Neuron (in vitro differentiated cells): ENCODE measurements around the gene TPX2.
"Not testable (repeated sequence)": the region's sequence is repeated elsewhere in the genome, so short reads cannot be mapped to it uniquely, and the experiment has no call there.

ENCODE experiments used
- H2AFZ ChIP-seq: one replicate; pipeline ENCODE4 v1.6.1; 2013; ENCODE audit warnings: low read depth, mild to moderate bottlenecking, inconsistent platforms, low read length, moderate library complexity
- H3K27me3 ChIP-seq: one replicate; pipeline ENCODE4 v1.6.1; 2013; ENCODE audit warnings: low read length; ENCODE audit not compliant: insufficient read depth
- H3K36me3 ChIP-seq: one replicate; pipeline ENCODE4 v1.6.1; 2013; ENCODE audit warnings: low read length; ENCODE audit not compliant: insufficient read depth
- H3K4me1 ChIP-seq: one replicate; pipeline ENCODE4 v1.6.1; 2013; ENCODE audit warnings: low read length; ENCODE audit not compliant: insufficient read depth
- H3K4me3 ChIP-seq: 2 replicates; pipeline ENCODE4 v1.5.1; 2013; ENCODE audit warnings: mild to moderate bottlenecking, low read length, moderate library complexity
- H3K9me3 ChIP-seq: one replicate; pipeline ENCODE4 v1.6.1; 2013; ENCODE audit warnings: low read length

Gene TPX2

GRCh38 chr20:31720486-31721407 lies 18.3 kb upstream of the TPX2 start:
- peaks cover 38% of the 10 kb centered on the region for H3K4me1 ChIP-seq
- peaks cover 2% of the 10 kb centered on the region for H3K9me3 ChIP-seq
- no peaks in the 10 kb centered on the region for H3K27me3 ChIP-seq
- peak overlapping the region; percentile 66 for H3K4me3 ChIP-seq
- H2AFZ ChIP-seq: no peak overlapping the region
- peaks cover 34% of the 10 kb centered on the region for H3K36me3 ChIP-seq

GRCh38 chr20:31721408-31722256 lies 17.5 kb upstream of the TPX2 start:
- Histone ChIP-seq H2AFZ (no peak overlapping the region), H3K4me3 (peak overlapping the region; percentile 66), H3K4me1 (peaks cover 38% of the 10 kb centered on the region), H3K36me3 (peaks cover 32% of the 10 kb centered on the region), H3K9me3 (peaks cover 2% of the 10 kb centered on the region), H3K27me3 (no peaks in the 10 kb centered on the region)

GRCh38 chr20:31722257-31723068 lies 16.6 kb upstream of the TPX2 start, which contains the start of gene BCL2L1:
Gene BCL2L1, minus strand, starts transcription at chr20:31722868. Its CDS starts 650 bp downstream, at chr20:31722218.
- Histone ChIP-seq H3K4me3 (peak within 1 kb of the TSS; percentile 66), H3K36me3 (peaks cover 31% of the 10 kb centered on the region), H3K27me3 (no peaks in the 10 kb centered on the region), H3K9me3 (peaks cover 2% of the 10 kb centered on the region), H2AFZ (peak within 1 kb of the TSS; percentile 78), H3K4me1 (peaks cover 40% of the 10 kb centered on the region)

GRCh38 chr20:31723069-31723318 lies 16.1 kb upstream of the TPX2 start:
- Histone ChIP-seq H3K4me1 (peaks cover 36% of the 10 kb centered on the region), H3K4me3 (peak overlapping the region; percentile 66), H3K9me3 (peaks cover 2% of the 10 kb centered on the region), H2AFZ (peak overlapping the region; percentile 78), H3K36me3 (peaks cover 25% of the 10 kb centered on the region), H3K27me3 (no peaks in the 10 kb centered on the region)

GRCh38 chr20:31723319-31724078 lies 15.6 kb upstream of the TPX2 start:
- peaks cover 4% of the 10 kb centered on the region for H3K9me3 ChIP-seq
- H3K27me3 ChIP-seq: no peaks in the 10 kb centered on the region
- peaks cover 34% of the 10 kb centered on the region for H3K4me1 ChIP-seq
- peak overlapping the region; percentile 66 for H3K4me3 ChIP-seq
- peaks cover 24% of the 10 kb centered on the region for H3K36me3 ChIP-seq
- peak overlapping the region; percentile 78 for H2AFZ ChIP-seq

- no peak overlapping the region for H2AFZ ChIP-seq
- H3K27me3 ChIP-seq: no peaks in the 10 kb centered on the region
- no peak overlapping the region for H3K4me3 ChIP-seq
- peaks cover 2% of the 10 kb centered on the region for H3K4me1 ChIP-seq
- H3K36me3 ChIP-seq: no peaks in the 10 kb centered on the region
- H3K9me3 ChIP-seq: peaks cover 1% of the 10 kb centered on the region
Observed at GRCh38 chr20:31731321-31731717, 7.8 kb upstream of the TPX2 start.

GRCh38 chr20:31739550-31739977 lies 474 bp downstream of the TPX2 start:
- Histone ChIP-seq H2AFZ (peak overlapping the region; percentile 42), H3K4me3 (peak overlapping the region; percentile 75), H3K27me3 (no peaks in the 10 kb centered on the region), H3K9me3 (no peaks in the 10 kb centered on the region), H3K4me1 (peaks cover 17% of the 10 kb centered on the region), H3K36me3 (peaks cover 10% of the 10 kb centered on the region)

GRCh38 chr20:31740208-31740607 lies 1.1 kb downstream of the TPX2 start:
- Histone ChIP-seq H3K4me1 (peaks cover 17% of the 10 kb centered on the region), H3K27me3 (no peaks in the 10 kb centered on the region), H3K9me3 (no peaks in the 10 kb centered on the region), H2AFZ (no peak overlapping the region), H3K36me3 (peaks cover 16% of the 10 kb centered on the region), H3K4me3 (peak overlapping the region; percentile 75)

GRCh38 chr20:31740656-31741323 lies 1.7 kb downstream of the TPX2 start:
- peaks cover 17% of the 10 kb centered on the region for H3K36me3 ChIP-seq
- no peaks in the 10 kb centered on the region for H3K9me3 ChIP-seq
- peak overlapping the region; percentile 75 for H3K4me3 ChIP-seq
- no peak overlapping the region for H2AFZ ChIP-seq
- peaks cover 17% of the 10 kb centered on the region for H3K4me1 ChIP-seq
- H3K27me3 ChIP-seq: no peaks in the 10 kb centered on the region

- Histone ChIP-seq H3K36me3 (peaks cover 32% of the 10 kb centered on the region), H3K9me3 (no peaks in the 10 kb centered on the region), H3K27me3 (no peaks in the 10 kb centered on the region), H2AFZ (no peak overlapping the region), H3K4me1 (peaks cover 1% of the 10 kb centered on the region), H3K4me3 (no peak overlapping the region)
Observed at GRCh38 chr20:31746068-31746878, 7.2 kb downstream of the TPX2 start.

GRCh38 chr20:31747028-31747427 lies 7.9 kb downstream of the TPX2 start:
- H3K27me3 ChIP-seq, H3K4me3 ChIP-seq, H3K4me1 ChIP-seq, H3K9me3 ChIP-seq, H2AFZ ChIP-seq: not testable (repeated sequence)
- peaks cover 33% of the 10 kb centered on the region for H3K36me3 ChIP-seq
